Keratinocyte (primary cell): ENCODE measurements around the gene CCN5.
A peak's percentile ranks its signal among the peaks of the same experiment; 100 is the strongest.

Source experiments
- CTCF ChIP-seq, 3 experiments: IDR thresholded peaks in 1 of 3; conservative IDR thresholded peaks in 1 of 3; optimal IDR thresholded peaks in 1 of 3; 2 replicates in 2 of 3; 3 replicates in 1 of 3; pipeline versions ENCODE3 to v1.5.1; 2011; ENCODE audit warnings: low read length in 3 of 3, mild to moderate bottlenecking in 3 of 3, moderate library complexity in 2 of 3, control low read depth in 1 of 3, inconsistent platforms in 1 of 3; ENCODE audit not compliant: insufficient read depth in 2 of 3; ENCODE audit errors: extremely low read depth in 1 of 3
- EZH2 ChIP-seq: IDR thresholded peaks from one replicate; pipeline ENCODE4 v1.6.1; 2012; ENCODE audit warnings: inconsistent platforms, mild to moderate bottlenecking, low read length, moderate library complexity

- peak; percentile 80 to 86 (median 86) for TF ChIP-seq CTCF (optimal IDR thresholded peaks at IDR 0.05 in 1 of 3, IDR thresholded peaks at IDR 0.05 in 1 of 3, conservative IDR thresholded peaks at IDR 0.05 in 1 of 3; ENCODE audit: extremely low read depth in 1 of 3, insufficient read depth in 2 of 3, low read length in 3 of 3)
- no peak for TF ChIP-seq EZH2
Observed at GRCh38 chr20:44747166-44748004, 32.2 kb downstream of the CCN5 start.
